Astrocyte (in vitro differentiated cells and primary cell): ENCODE results near the gene CCHCR1.

Experiments used
- EZH2 ChIP-seq: IDR thresholded peaks from 2 replicates; pipeline ENCODE4 v1.6.1; 2012; ENCODE audit warnings: mild to moderate bottlenecking, low read length, inconsistent platforms; ENCODE audit not compliant: insufficient read depth
- TF ChIP-seq, protein P1 (sequence below): IDR thresholded peaks from 2 replicates; pipeline ENCODE4 v1.5.1; 2011; ENCODE audit warnings: low read depth, mild to moderate bottlenecking, inconsistent platforms, low read length, moderate library complexity; ENCODE audit not compliant: insufficient read depth

DNA sequence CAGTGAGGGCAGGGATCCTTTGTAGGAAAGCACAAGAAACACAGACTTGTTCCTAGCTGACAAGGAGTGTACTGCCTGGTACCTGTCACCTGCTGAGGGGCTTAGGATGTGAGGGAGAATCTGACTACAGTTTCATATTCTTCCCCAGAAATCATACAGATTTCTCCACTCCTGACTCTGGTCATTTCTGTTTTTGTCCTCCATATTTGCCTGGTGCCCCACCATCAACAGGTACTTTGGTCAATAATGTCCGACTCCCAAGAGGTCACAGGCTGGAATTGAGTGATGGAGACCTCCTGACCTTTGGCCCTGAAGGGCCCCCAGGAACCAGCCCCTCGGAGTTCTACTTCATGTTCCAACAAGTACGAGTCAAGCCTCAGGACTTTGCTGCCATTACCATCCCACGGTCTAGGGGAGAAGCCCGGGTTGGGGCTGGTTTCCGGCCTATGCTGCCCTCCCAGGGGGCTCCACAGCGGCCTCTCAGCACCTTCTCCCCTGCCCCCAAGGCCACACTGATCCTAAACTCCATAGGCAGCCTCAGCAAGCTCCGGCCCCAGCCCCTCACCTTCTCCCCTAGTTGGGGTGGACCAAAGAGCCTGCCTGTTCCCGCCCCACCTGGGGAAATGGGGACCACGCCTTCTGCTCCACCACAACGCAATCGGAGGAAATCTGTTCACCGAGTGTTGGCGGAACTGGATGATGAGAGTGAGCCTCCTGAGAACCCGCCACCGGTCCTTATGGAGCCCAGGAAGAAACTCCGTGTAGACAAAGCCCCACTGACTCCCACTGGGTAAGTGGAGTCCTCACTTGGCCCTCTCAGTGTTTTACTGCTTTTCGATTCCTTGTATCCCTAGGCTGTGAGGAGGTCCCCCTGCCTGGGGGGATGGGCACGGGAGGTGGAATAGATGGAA is 3.9 kb upstream of the CCHCR1 start:
- TF ChIP-seq, protein P1, sequence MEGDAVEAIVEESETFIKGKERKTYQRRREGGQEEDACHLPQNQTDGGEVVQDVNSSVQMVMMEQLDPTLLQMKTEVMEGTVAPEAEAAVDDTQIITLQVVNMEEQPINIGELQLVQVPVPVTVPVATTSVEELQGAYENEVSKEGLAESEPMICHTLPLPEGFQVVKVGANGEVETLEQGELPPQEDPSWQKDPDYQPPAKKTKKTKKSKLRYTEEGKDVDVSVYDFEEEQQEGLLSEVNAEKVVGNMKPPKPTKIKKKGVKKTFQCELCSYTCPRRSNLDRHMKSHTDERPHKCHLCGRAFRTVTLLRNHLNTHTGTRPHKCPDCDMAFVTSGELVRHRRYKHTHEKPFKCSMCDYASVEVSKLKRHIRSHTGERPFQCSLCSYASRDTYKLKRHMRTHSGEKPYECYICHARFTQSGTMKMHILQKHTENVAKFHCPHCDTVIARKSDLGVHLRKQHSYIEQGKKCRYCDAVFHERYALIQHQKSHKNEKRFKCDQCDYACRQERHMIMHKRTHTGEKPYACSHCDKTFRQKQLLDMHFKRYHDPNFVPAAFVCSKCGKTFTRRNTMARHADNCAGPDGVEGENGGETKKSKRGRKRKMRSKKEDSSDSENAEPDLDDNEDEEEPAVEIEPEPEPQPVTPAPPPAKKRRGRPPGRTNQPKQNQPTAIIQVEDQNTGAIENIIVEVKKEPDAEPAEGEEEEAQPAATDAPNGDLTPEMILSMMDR = no peak
- no peak for TF ChIP-seq EZH2
